GM19452 (cell line): Measurements from ENCODE around the gene BBLN.
A peak's percentile ranks its signal among the peaks of the same experiment; 100 is the strongest.

Experiments used
- ATAC-seq: cut with Tn5 transposase; IDR thresholded peaks from one replicate; pipeline ENCODE4 v1.9.1; 2021; ENCODE audit not compliant: unreplicated experiment

The BBLN gene

DNA sequence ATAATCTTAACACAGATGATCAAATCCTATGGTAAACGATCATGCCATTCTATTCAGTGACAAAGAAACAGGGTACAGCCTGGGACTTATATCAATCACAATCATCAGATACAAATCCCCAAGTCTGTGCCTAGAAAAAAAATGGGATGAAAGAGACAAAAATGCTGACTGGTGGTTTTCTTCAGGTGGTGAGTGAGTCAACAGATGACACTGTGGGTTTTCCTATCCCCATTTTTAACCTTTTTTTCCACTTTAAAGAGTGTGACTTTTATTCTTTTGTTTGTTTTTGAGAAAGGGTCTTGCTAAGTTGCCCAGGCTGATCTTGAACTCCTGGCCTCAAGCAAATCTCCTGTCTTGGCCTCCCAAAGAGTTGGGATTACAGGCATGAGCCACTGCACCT lies 28.1 kb downstream of the BBLN start:
- no peak for ATAC-seq

DNA sequence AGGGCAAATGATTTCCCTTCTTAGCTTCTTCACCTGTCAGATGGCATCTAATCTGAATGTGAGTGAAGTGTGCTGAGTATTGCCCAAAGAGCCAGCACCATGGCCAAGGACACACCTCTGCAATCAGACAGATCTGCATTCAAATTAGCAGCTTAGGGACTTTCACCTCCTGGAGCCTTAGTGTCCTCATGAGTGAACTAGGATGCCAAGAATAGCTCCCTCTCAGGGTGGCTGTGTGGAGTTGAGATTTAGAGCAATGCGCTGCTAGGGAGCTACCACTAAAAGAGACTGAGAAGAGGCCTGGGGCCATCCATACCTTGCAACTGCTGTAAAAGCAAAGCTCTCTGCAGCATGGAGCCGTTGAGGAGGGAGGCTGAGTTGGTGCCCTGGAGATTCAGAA lies 29.9 kb downstream of the BBLN start:
- no peak for ATAC-seq

DNA sequence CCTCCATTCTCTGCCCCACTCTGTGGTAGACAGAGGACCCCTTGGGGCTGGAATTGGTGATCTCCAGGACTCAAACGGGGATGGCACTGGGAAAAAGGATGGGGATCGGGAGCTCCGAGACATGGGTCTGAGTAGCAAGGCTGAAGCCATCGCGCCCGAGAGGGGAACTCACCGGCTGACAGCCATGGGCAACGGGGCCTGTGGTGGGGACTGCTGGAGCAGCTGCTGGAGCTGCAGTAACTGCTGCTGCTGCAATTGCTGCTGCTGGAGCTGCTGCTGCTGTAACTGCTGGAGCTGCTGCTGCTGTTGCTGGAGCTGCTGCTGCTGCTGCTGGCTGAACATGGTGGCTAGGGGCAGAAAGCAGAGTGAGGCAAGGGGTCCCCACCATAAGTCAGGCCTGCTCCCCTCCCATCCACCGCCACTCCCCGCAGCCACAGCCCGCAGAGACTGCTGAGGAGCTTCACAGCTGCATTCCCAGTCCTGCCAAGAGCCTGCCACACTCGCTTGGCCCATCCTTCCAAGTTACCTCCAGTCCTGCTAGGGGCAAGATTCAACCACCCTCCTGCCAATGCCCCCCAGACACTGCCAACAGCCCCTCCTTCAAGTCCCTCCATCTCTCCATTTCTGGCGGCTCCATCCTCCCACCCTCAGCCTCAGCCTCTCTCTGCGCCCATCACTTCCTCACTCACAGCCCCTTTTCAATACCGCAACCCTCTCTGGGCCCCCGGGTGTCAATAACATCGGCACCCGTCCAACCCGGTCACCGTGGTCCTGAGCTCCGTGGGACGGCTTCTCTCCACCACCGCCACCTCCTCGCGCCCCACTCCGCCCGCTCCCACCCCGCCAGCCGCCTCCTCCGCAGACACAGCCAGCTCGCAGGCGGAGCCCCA lies 30.7 kb downstream of the BBLN start:
- peak; percentile 33 for ATAC-seq

DNA sequence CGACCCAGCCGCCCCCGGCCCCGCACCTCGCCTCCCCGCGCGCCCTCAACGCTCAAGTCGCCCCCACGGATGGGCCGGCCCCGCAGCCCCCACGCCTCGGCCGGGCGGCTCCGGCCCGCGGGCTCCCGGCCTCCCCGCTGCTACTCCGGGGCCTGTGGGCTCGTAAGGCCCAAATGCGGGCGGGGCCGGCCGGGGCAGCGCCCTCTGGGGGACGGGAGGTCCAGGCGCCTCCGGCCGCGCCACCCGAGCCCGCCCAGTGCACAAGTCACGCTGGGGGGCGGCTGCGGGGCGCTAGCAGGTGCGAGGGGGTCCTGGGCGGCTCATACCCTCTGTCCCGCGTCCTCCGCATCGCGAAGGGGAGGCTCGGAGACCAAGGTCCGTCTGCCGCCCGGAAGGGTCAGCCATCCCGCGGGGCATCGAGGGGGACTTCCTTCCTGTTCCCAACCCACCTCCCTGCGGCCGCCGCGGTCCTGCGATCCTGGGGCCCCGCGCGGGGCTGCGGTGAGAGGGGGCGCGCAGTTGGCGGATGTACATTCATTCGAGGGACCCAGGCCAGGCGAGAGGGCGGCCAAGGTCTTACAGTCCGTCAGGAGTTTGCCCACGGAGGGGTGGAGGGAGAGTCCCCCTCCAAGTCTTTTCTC lies 31.5 kb downstream of the BBLN start, which contains the start of gene CIZ1:
Gene CIZ1 (minus strand): TSS at position 167 of the 641 bp plus-strand sequence. CDS start 715 bp downstream, outside the sequence.
- peak; percentile 86 for ATAC-seq

DNA sequence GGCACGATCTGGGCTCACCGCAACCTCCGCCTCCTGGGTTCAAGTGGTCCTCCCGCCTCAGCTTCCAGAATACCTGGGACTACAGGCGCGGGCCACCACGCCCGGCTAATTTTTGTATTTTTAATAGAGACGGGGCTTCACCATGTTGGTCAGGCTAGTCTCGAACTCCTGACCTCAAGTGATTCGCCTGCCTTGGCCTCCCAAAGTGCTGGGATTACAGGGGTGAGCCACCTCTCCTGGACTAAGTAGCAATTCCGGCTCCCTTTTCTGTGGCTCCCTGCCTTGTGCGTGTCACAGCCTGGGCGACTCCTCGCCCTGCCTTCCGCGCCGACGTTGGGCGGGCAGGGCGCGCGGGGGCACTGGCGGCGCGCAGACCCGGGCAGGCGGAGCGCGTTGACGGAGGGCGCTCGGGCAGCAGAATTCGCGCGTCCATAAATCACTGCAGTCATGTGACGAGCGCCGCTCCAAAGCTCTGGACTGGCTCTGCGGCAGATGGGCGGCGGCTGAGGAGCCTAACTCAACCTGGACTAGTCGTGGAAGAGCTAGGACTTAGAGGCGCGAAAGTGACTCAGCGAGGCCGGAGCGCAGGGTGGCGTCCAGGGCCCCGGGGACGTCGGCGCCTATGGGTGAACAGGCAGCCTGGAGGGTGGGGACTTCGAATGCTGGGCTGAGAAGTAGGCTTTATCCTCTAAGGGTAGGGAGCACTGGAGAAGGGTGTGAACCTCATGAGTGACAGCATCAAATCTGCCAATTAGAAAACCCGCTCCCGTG lies 32.7 kb downstream of the BBLN start:
- ATAC-seq, result no peak

- ATAC-seq, result no peak
Observed at GRCh38 chr9:128193469-128194096, 33.5 kb downstream of the BBLN start.

GRCh38 chr9:128201441-128202369 lies 41.6 kb downstream of the BBLN start:
- no peak for ATAC-seq

DNA sequence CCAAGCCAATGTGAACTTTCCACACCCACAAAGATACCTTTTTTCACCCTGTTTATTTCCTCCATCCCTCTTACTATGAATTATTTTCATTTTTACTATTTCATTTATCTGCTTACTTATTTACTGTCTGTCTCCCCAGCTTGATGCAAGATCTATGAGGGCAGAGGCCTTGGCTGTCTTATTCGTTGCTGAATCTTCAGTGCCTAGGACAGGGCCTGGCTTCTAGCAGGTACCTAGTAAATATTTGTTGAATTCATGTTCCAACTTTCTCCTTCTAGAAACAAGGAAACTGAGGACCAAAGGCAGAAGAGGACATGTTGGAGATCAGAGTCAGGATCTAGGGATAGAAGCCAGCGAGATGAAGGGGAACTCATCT lies 42.6 kb downstream of the BBLN start:
- peak; percentile 18 for ATAC-seq

GRCh38 chr9:128203024-128203706 lies 43.1 kb downstream of the BBLN start, which contains the start of gene DNM1:
TSS of gene DNM1 (plus strand) at chr9:128203379. CDS start at chr9:128203471, 92 bp downstream.
- ATAC-seq, result peak; percentile 80

GRCh38 chr9:128203707-128204551 lies 43.9 kb downstream of the BBLN start:
- no peak for ATAC-seq

GRCh38 chr9:128204858-128205257 lies 44.8 kb downstream of the BBLN start:
- ATAC-seq, result no peak

GRCh38 chr9:128205296-128205944 lies 45.4 kb downstream of the BBLN start:
- ATAC-seq, result no peak

- ATAC-seq, result no peak
Observed at GRCh38 chr9:128206484-128206883, 46.4 kb downstream of the BBLN start.

GRCh38 chr9:128206916-128207910 lies 47.1 kb downstream of the BBLN start:
- ATAC-seq, result no peak

- ATAC-seq, result no peak
Observed at GRCh38 chr9:128208386-128208785, 48.3 kb downstream of the BBLN start.

- no peak for ATAC-seq
Observed at GRCh38 chr9:128208946-128209669, 49.0 kb downstream of the BBLN start.
